NCI-H446 (cell line): Measurements from ENCODE around the gene CMYA5.

ENCODE experiments used
- DNase-seq, 2 experiments: peaks; one replicate each; lab custom pipeline; 2025; lab: John Stamatoyannopoulos, UW

CMYA5 gene

GRCh38 chr5:79793722-79794121 is 104.1 kb downstream of the CMYA5 start:
- no peak for DNase-seq

DNA sequence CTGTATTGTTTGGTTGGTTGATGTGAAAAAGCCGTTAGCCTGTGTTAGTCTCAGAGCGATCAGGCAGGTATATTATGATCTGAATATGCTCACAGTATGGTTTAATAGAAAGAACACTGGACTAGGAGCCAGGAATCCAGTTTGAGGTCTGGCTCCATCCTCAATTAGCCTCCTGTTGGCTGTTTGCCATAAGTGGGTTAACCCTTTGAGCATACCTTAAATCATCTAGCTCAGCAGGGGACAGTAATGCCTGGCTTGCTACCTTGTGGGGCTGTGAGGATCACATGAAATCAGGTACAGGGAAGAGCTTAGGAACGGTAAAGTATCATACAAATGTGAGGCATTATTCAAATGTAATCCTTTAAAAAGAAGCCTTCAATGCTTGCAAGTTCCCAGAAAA is 104.7 kb downstream of the CMYA5 start:
- DNase-seq, result peak; percentile 10 to 23

DNA sequence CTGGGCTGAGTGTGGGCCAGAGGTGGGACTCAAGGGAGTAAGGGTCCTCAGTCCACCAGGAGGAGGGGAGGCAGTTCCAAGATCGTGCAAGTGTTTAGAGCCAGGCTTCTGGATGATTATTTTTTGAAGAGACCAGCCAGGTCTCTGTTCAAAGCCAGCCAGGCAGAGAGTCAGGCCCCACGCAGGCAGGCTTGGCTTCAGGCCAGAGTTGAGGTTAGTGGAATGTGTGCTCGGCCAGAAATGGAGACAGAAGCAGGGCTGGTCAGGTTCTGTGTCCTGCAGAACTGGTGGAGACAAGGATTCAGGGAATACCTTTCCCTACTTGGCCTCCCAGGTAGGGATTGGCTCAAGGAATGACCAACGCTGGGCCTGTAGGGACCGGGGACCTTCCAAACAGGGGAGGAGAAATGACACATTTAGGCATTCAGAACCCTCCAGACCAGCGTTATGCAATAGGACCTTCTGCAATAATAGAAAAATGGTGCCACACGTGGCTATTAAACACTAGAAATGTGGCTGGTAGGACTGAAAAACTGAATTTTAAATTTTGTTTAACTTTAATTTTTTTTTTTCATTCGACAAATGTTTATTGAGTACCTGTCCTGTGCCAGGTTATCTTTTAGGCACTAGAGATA is 106.2 kb downstream of the CMYA5 start:
- DNase-seq, result peak; percentile 9 to 57

DNA sequence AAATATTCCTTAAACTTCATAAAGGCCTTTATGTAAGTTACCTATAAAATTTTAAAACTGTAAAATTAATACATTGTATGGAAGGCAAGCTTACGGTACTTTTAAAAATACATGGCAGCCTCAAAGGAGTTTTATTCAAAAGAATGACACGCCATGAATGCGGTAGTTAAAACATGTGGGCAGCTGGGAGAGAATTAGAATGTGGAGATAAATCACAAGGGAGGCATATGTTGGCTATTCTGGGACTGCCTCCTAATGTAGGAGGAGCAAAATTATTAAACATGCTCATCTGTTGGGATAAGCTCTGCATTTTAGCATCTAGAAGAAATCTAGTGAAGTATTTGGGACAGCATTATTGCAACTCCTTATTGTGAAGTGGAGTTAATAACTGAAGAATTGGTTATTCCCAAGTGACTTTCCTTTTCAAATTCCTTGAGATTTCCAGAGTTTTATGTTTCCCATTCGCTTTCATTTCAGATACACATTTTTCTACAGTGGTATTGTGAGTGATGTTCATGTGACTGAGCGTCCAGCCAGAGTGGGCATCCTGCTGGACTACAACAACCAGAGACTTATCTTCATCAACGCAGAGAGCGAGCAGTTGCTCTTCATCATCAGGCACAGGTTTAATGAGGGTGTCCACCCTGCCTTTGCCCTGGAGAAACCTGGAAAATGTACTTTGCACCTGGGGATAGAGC is 109.4 kb downstream of the CMYA5 start:
- DNase-seq, result no peak

GRCh38 chr5:79800979-79801827 is 111.6 kb downstream of the CMYA5 start:
- DNase-seq, result no peak

DNA sequence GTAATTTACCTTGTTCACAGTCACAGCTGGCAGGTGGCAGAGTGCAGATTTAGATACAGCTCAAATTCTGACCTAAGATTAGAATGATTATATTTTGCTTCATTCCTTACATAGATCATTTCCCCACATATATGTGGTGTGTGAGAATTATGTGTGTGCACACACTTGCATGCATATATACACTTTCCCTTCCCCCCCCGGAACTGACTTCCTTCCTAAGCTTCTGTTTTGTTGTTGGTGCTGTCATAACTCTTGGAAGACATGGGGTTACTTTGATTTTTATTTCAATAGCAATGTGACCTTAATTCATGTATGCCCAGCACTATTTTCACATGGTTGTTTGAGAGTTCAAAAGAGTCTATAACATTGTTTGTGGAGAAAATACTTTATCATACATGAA is 112.8 kb downstream of the CMYA5 start:
- DNase-seq, result no peak

DNA sequence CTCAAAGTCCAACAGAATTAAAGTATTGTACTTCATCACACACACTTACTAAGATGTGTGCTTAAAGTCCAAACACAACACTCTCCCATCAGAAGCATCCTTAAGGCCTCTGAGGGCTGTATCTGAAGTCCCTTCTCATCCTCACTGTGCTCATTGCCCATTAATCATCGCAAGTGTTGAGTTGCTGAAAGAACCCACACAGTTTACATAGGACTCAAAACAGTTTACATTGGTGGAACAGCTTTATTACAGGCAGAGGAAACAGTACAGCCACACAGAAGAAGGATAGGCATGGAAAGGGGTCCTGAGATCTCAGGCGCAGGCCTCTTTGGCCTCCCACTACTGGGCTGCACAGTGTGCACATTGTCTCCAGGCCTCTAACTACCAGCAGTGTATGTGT is 113.4 kb downstream of the CMYA5 start:
- DNase-seq, result no peak

DNA sequence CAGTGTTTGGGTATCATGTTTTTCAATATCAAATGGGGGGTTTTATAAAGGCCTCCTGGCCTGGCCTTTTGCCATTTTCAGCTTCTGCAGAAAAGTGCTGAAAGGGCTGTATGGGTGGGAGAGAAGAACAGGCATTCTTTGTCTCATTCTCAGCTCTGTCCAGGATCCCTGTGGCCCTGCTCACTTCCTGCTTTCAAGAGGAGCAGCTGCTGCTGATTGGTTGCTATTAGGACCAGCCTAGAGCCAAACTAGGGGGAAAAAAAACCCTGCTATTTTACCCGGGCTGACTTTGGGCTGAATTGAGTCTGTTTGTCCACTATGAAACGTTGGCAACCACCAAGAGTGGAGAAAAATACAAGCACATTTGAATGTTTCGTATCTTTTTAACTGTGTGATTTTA is 117.1 kb downstream of the CMYA5 start:
- DNase-seq, result no peak

DNA sequence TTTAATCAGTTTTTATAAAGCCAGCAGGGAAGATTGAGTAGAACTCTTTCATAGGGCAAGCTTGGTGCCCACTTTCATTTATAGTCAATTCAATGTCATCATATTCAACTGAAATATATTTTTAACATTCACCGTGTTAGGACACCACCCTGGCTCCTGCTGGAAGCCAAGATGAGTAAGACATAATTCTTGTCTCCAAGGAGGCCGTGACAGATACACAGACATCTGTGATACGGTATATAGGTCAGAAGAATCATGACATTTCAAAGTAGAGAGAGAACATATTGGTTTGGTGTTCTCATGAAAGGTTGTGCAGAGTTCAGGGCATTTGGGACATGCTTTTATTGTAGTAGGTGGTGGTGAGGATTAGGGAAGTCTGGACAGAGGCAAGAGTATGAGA is 120.1 kb downstream of the CMYA5 start:
- DNase-seq, result no peak

GRCh38 chr5:79811081-79811480 is 121.4 kb downstream of the CMYA5 start:
- DNase-seq, result no peak

- DNase-seq, result no peak
These were observed 122.3 kb downstream of the CMYA5 start for GRCh38 chr5:79811904-79812303.

GRCh38 chr5:79814699-79815098 is 125.1 kb downstream of the CMYA5 start:
- DNase-seq, result no peak

DNA sequence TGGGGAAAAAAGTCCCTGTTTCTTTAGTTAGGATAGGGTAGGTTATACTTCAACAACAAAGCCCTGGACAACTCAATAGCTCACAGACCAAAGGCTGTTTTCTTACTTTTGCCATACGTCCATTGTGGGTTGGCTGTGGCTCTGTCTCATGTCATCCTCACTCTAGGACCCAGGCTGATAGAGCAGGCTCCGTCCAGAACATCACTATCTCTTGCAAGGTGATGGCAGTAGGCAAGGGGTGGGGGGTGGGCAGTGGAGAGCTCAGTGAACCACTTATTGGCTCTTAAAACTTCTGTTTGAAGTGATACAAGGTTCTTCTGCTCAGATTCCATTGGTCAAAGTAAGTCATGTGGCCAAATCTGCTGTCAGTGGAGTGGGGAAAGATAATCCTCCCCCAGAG is 126.4 kb downstream of the CMYA5 start:
- DNase-seq, result no peak

DNA sequence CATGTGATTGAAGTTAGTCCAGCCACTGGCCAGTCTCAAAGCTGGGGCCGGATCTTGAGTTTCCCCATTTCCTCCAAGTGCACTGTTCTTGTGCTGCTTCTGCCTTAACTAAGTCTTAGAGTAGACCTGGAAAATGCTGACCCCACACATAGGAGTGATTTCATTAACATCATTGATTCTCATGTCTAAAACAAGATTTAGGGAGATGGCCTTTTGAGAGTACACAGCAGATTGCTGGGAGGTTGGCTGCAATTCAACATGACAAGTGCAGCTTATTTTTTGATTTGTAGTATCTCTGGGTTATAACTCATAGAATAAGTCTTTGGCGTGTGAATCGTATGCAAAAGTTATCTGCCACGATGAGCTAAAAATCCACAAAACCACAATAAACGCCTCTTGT is 131.0 kb downstream of the CMYA5 start:
- no peak for DNase-seq

- no peak for DNase-seq
These were observed 134.8 kb downstream of the CMYA5 start for GRCh38 chr5:79824444-79824843.

- DNase-seq, result no peak
These were observed 136.2 kb downstream of the CMYA5 start for GRCh38 chr5:79825802-79826201.

DNA sequence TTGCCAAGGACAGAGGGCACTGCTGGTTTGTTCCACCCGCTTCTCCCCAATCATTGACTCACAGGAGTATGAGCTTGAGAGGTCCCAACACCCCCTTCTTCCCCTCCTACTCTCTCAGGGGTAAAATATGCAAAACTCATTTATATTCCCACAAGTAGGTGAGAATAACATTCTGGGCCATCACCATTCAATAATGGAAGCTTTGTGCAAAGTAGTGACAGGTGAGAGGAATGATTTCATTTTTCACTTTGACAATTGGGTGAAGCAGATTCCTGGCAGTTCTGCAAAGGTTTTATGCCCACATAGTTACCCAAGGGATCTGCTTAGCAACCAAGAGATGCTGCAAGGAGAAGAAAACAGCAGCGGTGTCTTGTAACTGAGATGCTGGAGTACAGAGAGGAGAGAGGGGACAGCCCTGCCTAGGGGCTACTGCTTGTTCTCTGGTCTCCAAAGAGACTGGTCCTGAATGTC is 137.6 kb downstream of the CMYA5 start:
- no peak for DNase-seq

GRCh38 chr5:79829260-79829659 is 139.6 kb downstream of the CMYA5 start:
- peak in 1 of 2 experiments; percentile 21 for DNase-seq

DNA sequence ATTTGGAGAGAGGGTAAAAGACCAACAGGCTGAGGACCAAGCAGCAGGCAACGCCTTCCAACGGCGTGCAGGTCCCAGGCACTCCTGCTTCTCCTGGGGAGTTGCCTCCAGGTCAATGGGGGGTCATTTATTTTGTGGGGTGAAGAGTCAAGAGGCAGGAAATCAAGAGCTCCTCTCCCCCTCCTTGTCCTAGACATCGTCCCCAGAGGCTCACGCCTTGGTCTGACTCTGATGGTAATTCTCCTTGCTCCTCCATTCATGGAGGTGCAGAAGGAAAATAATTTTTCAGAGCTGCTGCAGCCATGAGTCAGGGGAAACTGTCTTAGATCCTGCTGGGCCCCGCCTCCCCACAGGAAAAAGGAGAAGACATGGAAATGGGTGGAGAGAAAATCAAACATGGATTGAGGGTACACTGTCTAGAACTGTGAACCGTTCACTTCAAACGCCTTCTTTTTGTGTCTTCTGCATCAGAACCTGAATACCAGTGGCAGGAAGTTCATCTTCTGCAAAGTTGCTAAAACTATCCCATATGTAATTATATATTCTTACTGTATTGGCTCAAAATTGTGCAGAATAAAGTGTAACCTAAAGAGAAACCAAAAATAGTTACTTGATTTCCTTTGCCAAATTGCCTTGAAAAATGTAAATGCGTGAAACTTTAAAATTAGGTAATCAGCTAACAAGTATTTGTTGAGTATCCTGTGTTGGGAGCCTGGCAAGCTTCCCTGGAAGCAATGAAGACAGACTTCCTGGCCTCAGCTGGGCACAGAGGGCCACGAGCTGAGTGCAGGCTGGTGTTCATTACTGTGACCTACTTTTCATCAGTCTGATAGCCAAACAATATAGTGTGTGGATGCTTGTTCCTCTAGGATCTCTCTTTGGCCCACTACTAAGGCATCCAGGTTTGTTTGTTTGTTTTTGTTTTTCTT is 142.0 kb downstream of the CMYA5 start:
- peak; percentile 14 to 31 for DNase-seq

DNA sequence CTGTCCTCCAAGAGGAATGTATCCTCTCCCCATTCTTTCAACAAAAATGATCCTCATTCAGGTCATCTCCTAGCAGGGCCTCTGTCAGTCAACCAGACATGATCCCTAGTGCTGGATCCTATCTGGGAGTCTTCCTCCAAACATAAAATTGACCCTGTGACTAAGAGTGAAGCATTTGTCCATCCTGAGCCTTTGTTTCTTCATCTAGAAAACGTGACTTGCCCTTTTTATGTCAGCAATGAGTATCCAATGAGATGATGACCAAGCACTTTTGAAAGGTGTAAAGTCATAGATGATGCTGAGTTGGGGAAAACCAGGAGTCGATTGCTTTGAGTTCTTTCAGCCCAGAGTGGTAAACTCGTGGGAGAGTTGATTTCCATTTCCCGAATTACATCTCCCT is 143.3 kb downstream of the CMYA5 start:
- DNase-seq, result no peak

DNA sequence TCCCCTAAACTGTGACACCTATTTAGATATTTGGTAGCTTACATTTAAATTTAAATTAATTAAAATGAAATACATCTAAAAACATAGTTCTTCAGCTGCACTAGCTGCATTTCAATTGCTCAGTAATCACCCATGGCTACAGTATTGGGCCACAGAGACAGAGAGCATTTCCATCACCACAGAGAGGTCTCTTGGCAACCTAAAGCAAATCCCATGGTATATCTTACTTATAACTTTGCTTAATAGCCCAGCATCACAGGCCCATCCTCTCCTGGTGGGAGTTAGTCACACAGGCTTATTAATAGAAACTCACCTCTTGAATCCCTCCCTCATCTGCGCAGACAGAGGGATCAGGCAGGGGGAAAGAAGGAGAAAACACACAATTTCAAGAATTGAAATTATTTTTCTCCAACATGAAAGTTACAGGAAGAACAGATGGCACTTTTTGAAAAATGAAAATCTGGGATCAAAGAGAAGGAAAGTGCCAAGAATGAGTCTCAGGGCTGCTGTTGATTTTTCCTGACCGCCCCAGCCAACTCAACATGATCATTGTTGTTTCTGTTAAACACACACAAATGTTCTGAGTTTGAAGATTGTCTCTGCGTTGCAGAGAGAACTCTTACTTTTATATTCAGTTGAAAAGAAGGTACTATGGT is 144.6 kb downstream of the CMYA5 start:
- DNase-seq, result peak; percentile 62 to 66
